H1 (cell line): Measurements from ENCODE around the gene CEP350. TPM values are rescaled to one million over a fixed set of nuclear protein-coding genes. Genes with fewer than 3 reads are reported as not detected.

Experiments
- SRF ChIP-seq: IDR thresholded peaks from 2 replicates; pipeline ENCODE4 v1.6.1; 2011; ENCODE audit warnings: mild to moderate bottlenecking, low read depth, low read length, moderate library complexity
- polyA plus RNA-seq, 7 experiments: library from polyadenylated mRNA; depleted of rRNA in 3 of 7; stranded (reverse) in 5 of 7; unstranded in 2 of 7; fragments of >200 nt in 5 of 7; fragments of 200-250 nt in 2 of 7; gene quantifications; 1 replicate in 5 of 7; 2 replicates in 1 of 7; 4 replicates in 1 of 7; pipeline versions ENCODE4 v1.2.1 to v1.2.3, GENCODE V29; 2011 to 2013; ENCODE audit warnings: missing spikeins in 2 of 7, mixed read lengths in 2 of 7
- total RNA-seq: library from RNA; stranded (reverse); fragmentation: NEBNext Ultra II Directional; extraction: Animal tissue kit (Norgen Biotek cat#: 25700); gene quantifications from 2 replicates; pipeline ENCODE4 v1.2.1, GENCODE V29; 2021

The CEP350 gene
- total and polyA plus RNA-seq, 2 of the 8 experiments (the other 6 are each of a cell fraction or from before 2014, with no cell fraction given): 5.6 to 39.4 TPM

DNA sequence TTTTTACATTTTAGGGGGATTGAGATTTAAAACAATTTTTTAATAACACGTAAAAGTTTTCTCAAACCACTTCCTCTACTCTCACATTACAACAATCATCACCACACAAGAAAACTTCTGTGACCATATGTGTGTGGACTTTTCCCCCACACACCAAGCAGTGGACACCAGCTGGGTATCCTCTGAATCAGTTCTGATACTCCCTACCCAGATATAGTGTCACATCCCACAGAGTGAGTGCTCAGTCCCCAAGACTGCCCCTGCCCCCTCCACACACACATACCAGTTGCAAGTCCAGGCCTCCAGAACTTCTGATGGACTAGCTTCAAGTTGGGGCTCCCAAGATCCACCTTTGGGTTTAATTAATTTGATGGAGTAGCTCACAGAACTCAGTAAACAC lies 146.8 kb downstream of the CEP350 start (continued):
- no peak for TF ChIP-seq SRF
